Psoas muscle (tissue), 8 donors: ENCODE measurements around the gene ASAP2. TPM values are rescaled to one million over a fixed set of nuclear protein-coding genes. Genes with fewer than 3 reads are reported as not detected.

Experiments used
- ATAC-seq, 4 donors: fragments of 200-7000 bp; cut with Tn5 transposase; one replicate each; pipeline ENCODE4 v1.9.1; 2020; ENCODE audit warnings: moderate library complexity in 3 of 4, mild to moderate bottlenecking in 2 of 4
- DNase-seq, 2 donors: peaks; one replicate each; pipeline ENCODE4 v3.0.0-alpha.2; 2020
- H3K27ac ChIP-seq: fragments of 200-600 bp; one replicate; pipeline ENCODE4 v1.8.0; 2022
- H3K27me3 ChIP-seq, 3 donors: fragments of 200-600 bp in 1 of 3; one replicate each; pipeline versions ENCODE4 v1.6.1 to v1.8.0; 2013 to 2022; ENCODE audit warnings: low read length in 2 of 3, mild to moderate bottlenecking in 2 of 3, moderate library complexity in 1 of 3; ENCODE audit not compliant: insufficient read depth in 3 of 3
- H3K36me3 ChIP-seq, 2 donors: fragments of 200-600 bp in 1 of 2; one replicate each; pipeline versions ENCODE4 v1.6.1 to v1.8.0; 2013 to 2022; ENCODE audit warnings: low read depth in 1 of 2, mild to moderate bottlenecking in 1 of 2, moderate library complexity in 1 of 2; ENCODE audit not compliant: insufficient read depth in 1 of 2
- H3K4me1 ChIP-seq: fragments of 200-600 bp; one replicate; pipeline ENCODE4 v1.8.0; 2022
- H3K4me3 ChIP-seq: fragments of 200-600 bp; one replicate; pipeline ENCODE4 v1.8.0; 2022; ENCODE audit warnings: mild to moderate bottlenecking
- H3K9me3 ChIP-seq: fragments of 200-600 bp; one replicate; pipeline ENCODE4 v1.8.0; 2022
- whole genome bisulfite sequencing, 3 donors: extraction: QIAGEN DNeasy Blood & Tissue Kit; methylation state at CpG; one replicate each; pipeline versions ENCODE4 v1.1.6 to v1.1.7; 2013; 5-methylcytosine and 5-hydroxymethylcytosine counted together
- intact Hi-C, 2 donors: fragments of 100-400 bp; cut with DNase I; formaldehyde crosslinking; loops; one replicate each; pipeline versions ENCODE4 v1.11.0 to v1.14.2; 2022
- polyA plus RNA-seq, 3 donors: library from polyadenylated mRNA; stranded (reverse); fragments of 200-250 nt; gene quantifications; one replicate each; pipeline ENCODE4 v1.2.3, GENCODE V29; 2013
- total RNA-seq, 4 donors: library from RNA; stranded (reverse); fragmentation: NEBNext Ultra II Directional in 2 of 4; extraction: Animal tissue kit (Norgen Biotek cat#: 25700) in 2 of 4; gene quantifications; one replicate each; pipeline versions ENCODE4 v1.2.1 to v1.2.4, GENCODE V29; 2021 to 2023
- TF ChIP-seq, protein P1 (sequence below): fragments of 200-600 bp; IDR thresholded peaks from one replicate; pipeline ENCODE4 v1.8.0; 2022; ENCODE audit warnings: antibody characterized with exemption
- donor health status: healthy with polysubstance abuse.
- donor health status: DM: no; HTN: no; CAD: no; lungs with moderate emphysema.
- donor health status: Bipolar disorder and iron deficiency.
- donor health status: healthy.
- donor health status: DM: yes; HTN: yes; CAD: no.
- donor health status: DM: no; HTN: no; CAD: no.
- donor health status: DM: no; HTN: no; CAD: no.
- donor health status: DM: yes; HTN: yes; CAD: no.

Gene ASAP2
- total and polyA plus RNA-seq, 7 donors, result 1.6 to 9.0 (median 3.3) TPM

DNA sequence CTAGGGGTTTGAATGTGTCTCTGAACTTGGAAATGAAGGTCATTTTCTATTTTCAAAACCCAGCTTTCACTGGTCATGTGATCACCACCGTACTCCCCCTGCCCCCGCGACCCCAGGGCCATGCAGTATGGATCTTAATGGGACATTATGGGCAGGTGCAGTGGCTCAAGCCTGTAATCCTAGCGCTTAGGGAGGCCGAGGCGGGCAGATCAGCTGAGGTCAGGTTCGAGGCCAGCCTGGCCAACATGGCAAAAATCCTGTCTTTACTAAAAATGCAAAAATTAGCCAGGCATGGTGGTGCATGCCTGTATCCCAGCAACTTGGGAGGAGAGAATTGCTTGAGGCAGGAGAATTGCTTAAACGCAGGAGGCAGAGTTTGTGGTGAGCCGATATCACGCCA lies 139.4 kb downstream of the ASAP2 start:
- H3K27ac ChIP-seq, result no peak overlapping the region
- ATAC-seq (no peak), DNase-seq (no peak)
- 90 to 92% (median 91%) methylated on average over 10 of the region's 10 CpGs for WGBS, 3 donors
- H3K27me3 ChIP-seq, result no peaks in the 10 kb centered on the region
- peaks cover 7 to 10% of the 10 kb centered on the region in 2 donors for H3K36me3 ChIP-seq
- TF ChIP-seq, protein P1, sequence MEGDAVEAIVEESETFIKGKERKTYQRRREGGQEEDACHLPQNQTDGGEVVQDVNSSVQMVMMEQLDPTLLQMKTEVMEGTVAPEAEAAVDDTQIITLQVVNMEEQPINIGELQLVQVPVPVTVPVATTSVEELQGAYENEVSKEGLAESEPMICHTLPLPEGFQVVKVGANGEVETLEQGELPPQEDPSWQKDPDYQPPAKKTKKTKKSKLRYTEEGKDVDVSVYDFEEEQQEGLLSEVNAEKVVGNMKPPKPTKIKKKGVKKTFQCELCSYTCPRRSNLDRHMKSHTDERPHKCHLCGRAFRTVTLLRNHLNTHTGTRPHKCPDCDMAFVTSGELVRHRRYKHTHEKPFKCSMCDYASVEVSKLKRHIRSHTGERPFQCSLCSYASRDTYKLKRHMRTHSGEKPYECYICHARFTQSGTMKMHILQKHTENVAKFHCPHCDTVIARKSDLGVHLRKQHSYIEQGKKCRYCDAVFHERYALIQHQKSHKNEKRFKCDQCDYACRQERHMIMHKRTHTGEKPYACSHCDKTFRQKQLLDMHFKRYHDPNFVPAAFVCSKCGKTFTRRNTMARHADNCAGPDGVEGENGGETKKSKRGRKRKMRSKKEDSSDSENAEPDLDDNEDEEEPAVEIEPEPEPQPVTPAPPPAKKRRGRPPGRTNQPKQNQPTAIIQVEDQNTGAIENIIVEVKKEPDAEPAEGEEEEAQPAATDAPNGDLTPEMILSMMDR, result no peak
- intact Hi-C loops, result no loop called here
- no peaks in the 10 kb centered on the region for H3K4me1 ChIP-seq
- no peak overlapping the region for H3K4me3 ChIP-seq
- H3K9me3 ChIP-seq, result no peaks in the 10 kb centered on the region

DNA sequence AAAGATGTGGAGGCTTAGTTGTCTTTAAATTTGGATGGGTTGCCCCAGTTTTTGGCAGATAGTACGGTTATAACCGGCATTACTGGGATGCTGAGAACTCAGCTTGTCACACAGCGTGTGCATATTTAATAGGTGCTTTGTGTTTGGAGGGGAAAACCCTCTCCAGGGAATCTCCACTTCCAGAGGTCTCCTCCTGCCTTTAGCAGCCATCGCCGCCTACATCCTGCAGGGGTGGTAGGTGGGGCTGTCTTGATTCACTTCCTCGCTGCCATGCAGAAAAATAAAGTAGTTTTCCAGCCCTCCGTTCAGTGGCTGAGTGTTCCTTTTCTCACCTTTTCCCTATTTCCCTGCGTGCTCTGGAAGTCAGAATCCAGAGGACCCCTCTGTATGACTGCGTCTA lies 140.3 kb downstream of the ASAP2 start:
- no peak overlapping the region for H3K27ac ChIP-seq
- H3K9me3 ChIP-seq, result no peaks in the 10 kb centered on the region
- peaks cover 7 to 15% of the 10 kb centered on the region in 2 donors for H3K36me3 ChIP-seq

DNA sequence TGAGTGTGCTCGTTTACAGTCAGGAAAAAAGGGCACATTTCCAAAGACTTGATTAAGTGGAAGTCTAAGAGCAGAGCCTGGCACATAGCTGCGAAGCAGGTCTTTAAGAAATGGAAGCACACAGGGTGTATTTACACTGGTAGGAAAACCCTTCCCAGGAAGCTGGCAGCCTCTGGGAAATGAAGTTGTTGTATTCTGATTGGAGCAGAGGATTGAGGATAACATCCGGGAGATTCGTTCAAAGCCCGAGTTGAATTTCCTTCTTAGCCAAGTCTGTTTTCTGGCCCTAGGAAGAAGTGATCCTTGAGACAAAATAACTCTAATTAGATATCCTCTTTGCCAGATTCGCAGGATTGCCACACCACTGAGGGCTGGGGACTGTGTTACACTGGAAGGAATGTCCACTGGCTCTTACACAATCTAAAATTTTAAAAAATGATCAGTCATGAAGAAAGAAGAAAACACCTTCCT lies 140.8 kb downstream of the ASAP2 start:
- TF ChIP-seq, protein P1, result no peak
- Histone ChIP-seq H3K4me3 (no peak overlapping the region), H3K27me3 (no peaks in the 10 kb centered on the region), H3K27ac (no peak overlapping the region), H3K9me3 (no peaks in the 10 kb centered on the region), H3K36me3 (peaks cover 7 to 18% of the 10 kb centered on the region in 2 donors), H3K4me1 (no peaks in the 10 kb centered on the region)
- intact Hi-C loops, result no loop called here
- ATAC-seq, result peak; percentile 55 to 88 (median 78)
- peak; percentile 76 to 85 for DNase-seq
- WGBS, 3 donors, result 21 to 46% (median 24%) methylated on average over 6 of the region's 6 CpGs

More for the DNA sequence above, 140.3 kb downstream of the ASAP2 start:
- no peak for DNase-seq
- intact Hi-C loops, result no loop called here
- H3K4me1 ChIP-seq, result no peaks in the 10 kb centered on the region
- no peak for ATAC-seq
- TF ChIP-seq, protein P1, result no peak
- H3K27me3 ChIP-seq, result no peaks in the 10 kb centered on the region
- 78 to 84% (median 81%) methylated on average over 9 of the region's 9 CpGs for WGBS, 3 donors
- no peak overlapping the region for H3K4me3 ChIP-seq

DNA sequence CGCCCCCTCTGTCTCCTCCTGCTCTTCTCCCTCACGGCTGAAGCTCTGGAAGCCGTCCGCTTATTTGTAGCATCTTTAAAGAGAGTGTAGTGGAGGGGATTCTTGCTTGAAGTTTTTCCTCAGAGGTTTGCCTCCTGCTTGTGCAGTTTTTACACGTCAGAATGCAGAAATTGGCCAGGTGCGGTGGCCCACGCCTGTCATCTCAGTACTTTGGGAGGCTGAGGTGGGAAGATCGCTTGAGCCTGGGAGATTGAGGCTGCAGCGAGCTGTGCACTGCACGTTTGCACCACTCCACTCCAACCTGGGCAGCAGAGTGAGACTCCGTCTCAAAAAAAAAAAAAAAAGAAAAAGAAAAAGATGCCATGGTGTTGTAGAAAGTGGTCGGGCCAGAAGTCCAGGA lies 147.7 kb downstream of the ASAP2 start:
- Histone ChIP-seq H3K4me1 (no peaks in the 10 kb centered on the region), H3K4me3 (no peak overlapping the region), H3K9me3 (no peaks in the 10 kb centered on the region), H3K36me3 (peaks cover 4 to 42% of the 10 kb centered on the region in 2 donors), H3K27ac (no peak overlapping the region), H3K27me3 (no peaks in the 10 kb centered on the region)
- intact Hi-C loops, result no loop called here
- DNase-seq, result no peak
- no peak for ATAC-seq
- TF ChIP-seq, protein P1, result no peak
- 93 to 96% (median 94%) methylated on average over 12 of the region's 12 CpGs for WGBS, 3 donors

DNA sequence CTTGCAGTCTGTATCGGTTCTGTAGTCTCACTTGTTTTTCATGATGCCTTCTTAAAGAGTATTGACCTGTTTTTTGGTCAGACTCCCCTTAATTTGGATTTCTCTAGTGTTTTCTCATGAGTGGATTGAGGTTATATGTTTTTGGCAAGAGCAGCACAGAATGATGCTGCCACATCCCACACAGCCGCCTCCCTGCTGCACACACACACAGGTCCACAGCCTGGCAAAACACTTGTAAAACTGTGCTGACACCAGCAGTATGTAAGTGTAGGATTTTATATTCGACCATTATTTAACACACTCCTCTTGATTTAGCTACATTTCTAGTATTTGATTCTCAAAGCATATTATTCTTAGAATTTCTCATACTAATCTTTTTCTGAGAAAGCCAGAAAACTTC lies 148.7 kb downstream of the ASAP2 start:
- TF ChIP-seq, protein P1, result no peak
- Histone ChIP-seq H3K9me3 (no peaks in the 10 kb centered on the region), H3K36me3 (peaks cover 4 to 45% of the 10 kb centered on the region in 2 donors), H3K4me1 (no peaks in the 10 kb centered on the region), H3K27me3 (no peaks in the 10 kb centered on the region), H3K27ac (no peak overlapping the region), H3K4me3 (no peak overlapping the region)
- intact Hi-C loops, result no loop called here
- DNase-seq, result no peak
- no peak for ATAC-seq
- WGBS, 3 donors, result 91 to 92% (median 91%) methylated on average over 3 of the region's 3 CpGs
